ENCODE measurements around the gene MTAP.

Gene MTAP

GRCh38 chr9:21804331-21804730, 1.9 kb downstream of the MTAP start:
- DNase-seq (ENCODE audit: low read depth in 2 of 3, low spot score in 2 of 3), result no peak

- DNase-seq (ENCODE audit: low read depth in 2 of 3, low spot score in 2 of 3), result no peak
Measured at GRCh38 chr9:21804791-21805190, 2.4 kb downstream of the MTAP start.

- no peak for DNase-seq (ENCODE audit: low read depth in 2 of 3, low spot score in 2 of 3)
Measured at GRCh38 chr9:21806644-21807043, 4.2 kb downstream of the MTAP start.

GRCh38 chr9:21810388-21810787, 8.0 kb downstream of the MTAP start:
- no peak for DNase-seq (ENCODE audit: low read depth in 2 of 3, low spot score in 2 of 3)

GRCh38 chr9:21810881-21811280, 8.4 kb downstream of the MTAP start:
- DNase-seq (ENCODE audit: low read depth in 2 of 3, low spot score in 2 of 3), result no peak

- DNase-seq (ENCODE audit: low read depth in 2 of 3, low spot score in 2 of 3), result no peak
Measured at GRCh38 chr9:21811914-21812313, 9.5 kb downstream of the MTAP start.

- DNase-seq (ENCODE audit: low read depth in 2 of 3, low spot score in 2 of 3), result no peak
Measured at GRCh38 chr9:21812415-21812814, 10.0 kb downstream of the MTAP start.

GRCh38 chr9:21812946-21813568, 10.6 kb downstream of the MTAP start:
- peak in 1 of 3 experiments; percentile 44 for DNase-seq (ENCODE audit: low read depth in 2 of 3, low spot score in 2 of 3)

GRCh38 chr9:21813575-21814473, 11.4 kb downstream of the MTAP start:
- no peak for DNase-seq (ENCODE audit: low read depth in 2 of 3, low spot score in 2 of 3)

- DNase-seq (ENCODE audit: low read depth in 2 of 3, low spot score in 2 of 3), result no peak
Measured at GRCh38 chr9:21815643-21816042, 13.2 kb downstream of the MTAP start.

- no peak for DNase-seq (ENCODE audit: low read depth in 2 of 3, low spot score in 2 of 3)
Measured at GRCh38 chr9:21817176-21817575, 14.7 kb downstream of the MTAP start.

GRCh38 chr9:21825637-21826036, 23.2 kb downstream of the MTAP start:
- DNase-seq (ENCODE audit: low read depth in 2 of 3, low spot score in 2 of 3), result no peak

- DNase-seq (ENCODE audit: low read depth in 2 of 3, low spot score in 2 of 3), result no peak
Measured at GRCh38 chr9:21828853-21829410, 26.5 kb downstream of the MTAP start.

- DNase-seq (ENCODE audit: low read depth in 2 of 3, low spot score in 2 of 3), result no peak
Measured at GRCh38 chr9:21830589-21830988, 28.2 kb downstream of the MTAP start.

- peak in 1 of 3 experiments; percentile 20 for DNase-seq (ENCODE audit: low read depth in 2 of 3, low spot score in 2 of 3)
Measured at GRCh38 chr9:21831841-21832509, 29.5 kb downstream of the MTAP start.

- no peak for DNase-seq (ENCODE audit: low read depth in 2 of 3, low spot score in 2 of 3)
Measured at GRCh38 chr9:21833090-21833801, 30.8 kb downstream of the MTAP start.

GRCh38 chr9:21835121-21835520, 32.7 kb downstream of the MTAP start:
- no peak for DNase-seq (ENCODE audit: low read depth in 2 of 3, low spot score in 2 of 3)

GRCh38 chr9:21836437-21837161, 34.2 kb downstream of the MTAP start:
- no peak for DNase-seq (ENCODE audit: low read depth in 2 of 3, low spot score in 2 of 3)

- DNase-seq (ENCODE audit: low read depth in 2 of 3, low spot score in 2 of 3), result no peak
Measured at GRCh38 chr9:21837501-21837900, 35.1 kb downstream of the MTAP start.

GRCh38 chr9:21840647-21841046, 38.2 kb downstream of the MTAP start:
- DNase-seq (ENCODE audit: low read depth in 2 of 3, low spot score in 2 of 3), result no peak
